C1 segment of cervical spinal cord (tissue), 14 donors: Measurements from ENCODE around the gene CMTM6.
"Not testable (repeated sequence)": the region's sequence is repeated elsewhere in the genome, so short reads cannot be mapped to it uniquely, and the experiment has no call there.

Experiments used
- DNase-seq, 14 donors: peaks; one replicate each; lab custom pipeline; 2025; lab: John Stamatoyannopoulos, UW

Gene CMTM6

DNA sequence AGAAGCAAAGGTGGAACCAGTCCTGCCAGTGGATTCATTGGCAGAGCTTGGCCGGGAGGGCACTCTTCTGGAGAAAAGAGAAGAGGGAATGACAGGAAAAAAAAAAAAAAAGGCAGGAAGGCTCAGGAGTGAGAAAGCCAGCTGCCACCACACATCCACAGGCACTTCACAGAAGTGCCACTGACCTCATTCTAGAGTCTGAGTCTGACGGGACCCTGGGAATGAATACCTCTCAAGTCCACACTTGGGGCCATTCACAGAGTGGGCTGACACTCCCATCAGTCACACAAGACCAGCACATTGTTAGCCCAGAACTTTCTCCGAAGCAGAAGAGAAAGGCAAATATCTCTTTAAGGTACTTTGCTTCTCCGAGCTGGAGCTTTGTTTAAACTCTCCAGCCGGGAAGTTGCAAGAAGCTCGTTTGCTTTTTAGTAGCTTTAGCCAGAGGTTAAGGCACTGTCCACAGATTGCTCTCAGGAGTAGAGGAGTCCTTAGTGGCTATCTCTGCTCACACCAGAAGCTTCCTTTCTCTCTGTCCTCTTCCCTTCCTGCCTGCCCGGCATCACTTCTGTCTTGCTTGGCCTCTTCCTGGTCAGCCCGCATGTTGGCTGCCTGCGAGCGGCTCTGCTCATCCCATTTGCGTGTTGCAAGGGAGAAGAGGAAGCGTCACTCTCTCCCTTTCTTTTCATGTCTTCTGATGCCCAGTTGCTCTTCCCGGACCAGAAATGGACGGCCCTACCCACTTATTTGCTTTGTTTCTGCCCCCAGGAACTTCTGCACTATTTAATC is 53.8 kb downstream of the CMTM6 start:
- DNase-seq = peak in 5 of 14 donors; percentile 10 to 46 (median 13)

DNA sequence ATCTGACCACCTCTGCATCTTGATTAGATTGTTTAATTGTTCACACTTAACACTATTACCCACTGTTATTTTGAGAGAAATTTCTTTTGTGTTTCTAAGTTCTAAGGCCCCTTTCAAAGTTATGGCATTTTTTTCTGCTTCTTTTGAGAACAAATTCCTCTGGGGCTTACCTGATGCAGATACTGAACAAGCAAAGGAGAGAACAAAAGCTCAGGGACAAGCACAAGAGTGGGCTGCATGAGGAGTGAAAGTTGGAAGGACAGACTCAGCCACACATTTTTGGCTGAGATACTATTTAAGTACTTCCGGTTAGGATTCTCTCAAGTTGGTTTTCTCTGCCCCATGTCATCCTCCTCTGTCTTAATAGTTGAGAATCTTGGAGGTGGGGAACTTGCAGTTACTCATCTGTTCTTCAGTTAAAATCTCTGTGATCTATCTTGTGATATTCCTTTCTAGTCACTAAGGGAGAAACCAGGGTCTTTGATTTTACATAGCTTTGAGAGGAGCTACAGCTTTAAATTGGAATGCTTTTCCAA is 54.7 kb downstream of the CMTM6 start:
- DNase-seq = no peak

DNA sequence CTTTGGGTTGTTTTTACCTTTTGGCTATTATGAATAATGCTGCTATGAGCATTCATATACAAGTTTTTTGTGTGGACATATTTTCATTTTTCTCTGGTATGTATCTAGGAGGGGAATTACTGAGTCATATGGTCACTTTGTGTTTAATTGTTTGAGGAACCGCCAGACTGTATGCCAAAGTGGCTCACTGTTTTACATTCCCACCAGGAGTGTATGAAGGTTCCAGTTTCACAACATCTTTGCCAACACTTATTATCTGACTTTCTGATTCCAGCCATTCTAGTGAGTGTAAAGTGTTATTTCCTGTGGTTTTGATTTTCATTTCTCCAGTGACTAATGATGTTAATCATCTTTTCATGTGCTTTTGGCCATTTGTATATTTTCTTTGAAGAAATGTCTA is 59.2 kb downstream of the CMTM6 start:
- no peak for DNase-seq

DNA sequence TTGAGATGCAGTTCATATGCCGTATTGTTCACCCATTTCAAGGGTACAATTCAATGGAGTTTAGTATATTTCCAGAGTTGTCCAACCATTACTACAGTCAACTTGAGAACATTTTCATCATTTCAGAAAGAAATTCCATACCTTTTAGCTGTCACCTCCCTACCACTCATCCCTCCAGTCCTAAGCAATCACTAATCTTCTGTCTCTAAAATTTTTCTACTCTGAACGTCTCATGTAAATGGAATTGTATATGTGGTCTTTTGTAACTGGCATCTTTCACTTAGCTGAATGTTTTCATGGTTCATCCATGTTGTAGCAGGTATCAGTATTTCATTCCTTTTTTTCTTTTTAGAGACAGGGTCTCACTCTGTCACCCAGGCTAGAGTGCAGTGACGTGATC is 59.9 kb downstream of the CMTM6 start:
- DNase-seq = no peak

DNA sequence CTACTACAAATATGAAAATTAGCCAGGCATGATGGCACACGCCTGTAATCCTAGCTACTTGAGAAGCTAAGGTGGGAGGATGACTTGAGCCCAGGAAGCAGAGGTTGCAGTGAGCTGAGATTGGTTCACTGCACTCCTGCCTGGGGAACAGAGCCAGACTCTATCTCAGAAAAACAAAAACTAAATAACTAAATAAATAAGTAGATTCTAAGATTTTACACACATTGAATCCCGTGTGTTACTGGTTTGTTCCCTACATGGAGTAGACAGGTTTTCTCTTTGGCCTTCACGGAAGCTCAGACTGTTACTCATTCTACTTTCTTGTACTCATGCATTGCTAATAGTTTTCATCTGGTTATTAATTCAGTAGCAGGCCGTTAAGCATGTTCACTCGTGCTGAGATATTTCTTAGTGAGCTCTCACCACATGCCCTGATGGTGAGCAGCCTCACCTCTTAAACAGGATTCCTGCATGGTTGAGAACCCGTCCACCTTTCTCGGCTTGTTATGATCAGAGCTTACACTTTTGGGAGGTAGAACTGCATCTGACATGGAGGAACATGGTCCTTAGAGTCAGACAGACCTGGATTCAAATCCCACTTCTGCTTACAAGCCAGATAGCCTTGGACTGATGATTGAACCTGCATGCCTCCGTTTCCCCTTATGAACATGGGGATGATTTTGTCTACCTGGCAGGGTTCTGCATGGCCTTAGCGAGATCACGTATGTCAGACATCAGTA is 61.9 kb downstream of the CMTM6 start:
- no peak for DNase-seq

GRCh38 chr3:32439421-32439820 is 63.2 kb downstream of the CMTM6 start:
- DNase-seq = not testable (repeated sequence)

DNA sequence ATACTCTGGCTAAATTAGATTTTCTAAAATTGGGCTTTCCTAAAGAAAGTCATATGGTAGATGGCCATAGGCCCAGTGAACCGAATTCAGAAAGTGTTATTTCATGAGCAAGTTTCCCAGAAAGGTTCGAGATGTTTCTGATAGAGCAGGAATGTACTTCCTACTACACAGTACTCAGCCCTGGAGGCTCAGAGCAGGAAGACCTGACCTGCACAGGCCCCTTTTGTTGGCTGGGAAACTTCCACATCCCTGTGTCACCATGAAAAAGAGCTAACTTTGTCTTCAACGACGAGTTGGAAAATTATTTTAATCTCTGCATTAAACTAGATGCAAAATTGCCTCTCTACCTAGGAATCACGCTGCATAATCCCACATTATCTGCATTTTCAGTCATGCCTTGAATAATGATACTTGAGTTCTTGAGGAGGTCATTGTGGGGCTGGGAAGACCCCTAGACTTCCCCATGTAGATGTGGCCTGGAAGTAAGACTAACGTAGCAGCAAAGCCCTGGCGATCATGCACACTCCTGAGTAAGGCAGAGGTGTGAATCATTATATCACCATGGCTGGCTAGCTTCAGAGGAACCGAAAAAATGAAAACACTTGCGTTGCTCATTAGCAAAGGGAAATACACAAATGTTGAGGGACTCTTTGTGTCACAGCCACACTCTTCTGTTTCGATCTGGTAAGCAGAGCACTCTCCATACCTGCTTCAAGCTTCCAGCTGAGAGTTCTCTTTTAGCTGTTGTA is 63.9 kb downstream of the CMTM6 start:
- DNase-seq = no peak

DNA sequence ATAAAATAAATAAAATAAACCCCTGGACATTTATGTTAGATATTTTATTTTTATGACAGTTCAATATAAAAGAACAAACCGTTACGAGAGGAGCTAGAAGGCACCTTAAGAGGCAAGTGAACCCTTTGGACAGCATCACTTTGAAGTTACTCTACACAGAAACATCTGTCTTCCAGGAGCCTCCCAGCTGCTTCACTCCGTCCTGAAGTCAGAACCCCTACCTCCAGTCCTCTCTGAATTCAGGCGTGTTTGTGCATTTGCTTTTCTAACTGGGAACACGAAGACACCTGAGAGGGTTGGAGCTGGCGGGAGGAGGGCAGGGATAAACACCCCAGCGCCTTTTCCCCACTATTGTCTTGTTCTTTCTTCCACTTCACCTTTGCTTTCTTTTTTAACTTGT is 64.8 kb downstream of the CMTM6 start:
- DNase-seq = no peak

- DNase-seq = no peak
These were observed 65.8 kb downstream of the CMTM6 start for GRCh38 chr3:32436816-32437189.

GRCh38 chr3:32435911-32436815 is 66.5 kb downstream of the CMTM6 start:
- DNase-seq = no peak

- DNase-seq = no peak
These were observed 68.4 kb downstream of the CMTM6 start for GRCh38 chr3:32434206-32434605.

GRCh38 chr3:32432711-32433530 is 69.7 kb downstream of the CMTM6 start:
- DNase-seq = no peak

GRCh38 chr3:32432045-32432710 is 70.5 kb downstream of the CMTM6 start:
- DNase-seq = no peak

GRCh38 chr3:32431481-32431880 is 71.2 kb downstream of the CMTM6 start:
- no peak for DNase-seq
